ENCODE results near the gene RTN4RL1.
A peak's percentile ranks its signal among the peaks of the same experiment; 100 is the strongest.

RTN4RL1 gene

GRCh38 chr17:2054512-2055291 is 29.6 kb upstream of the RTN4RL1 start, which contains the start of gene HIC1:
TSS of gene HIC1 (plus strand) at chr17:2055103. CDS start at chr17:2056691, 1,588 bp downstream.
- peak; percentile 94 for TF ChIP-seq CTCF (IDR thresholded peaks at IDR 0.05; ENCODE audit: borderline replicate concordance, insufficient read depth, low read depth, low read length)
- peak within 1 kb of the TSS; percentile 93 for H3K4me3 ChIP-seq (ENCODE audit: low read depth, low read length)

GRCh38 chr17:2054262-2054511 is 29.1 kb upstream of the RTN4RL1 start:
- H3K4me3 ChIP-seq (ENCODE audit: low read depth, low read length): peak overlapping the region; percentile 93
- no peak for TF ChIP-seq CTCF (IDR thresholded peaks at IDR 0.05; ENCODE audit: borderline replicate concordance, insufficient read depth, low read depth, low read length)

- H3K4me3 ChIP-seq (ENCODE audit: low read depth, low read length): peak overlapping the region; percentile 93
- peak; percentile 82 for TF ChIP-seq CTCF (IDR thresholded peaks at IDR 0.05; ENCODE audit: borderline replicate concordance, insufficient read depth, low read depth, low read length)
Measured at GRCh38 chr17:2053380-2054261, 28.5 kb upstream of the RTN4RL1 start.

- no peak for TF ChIP-seq CTCF (IDR thresholded peaks at IDR 0.05; ENCODE audit: borderline replicate concordance, insufficient read depth, low read depth, low read length)
- H3K4me3 ChIP-seq (ENCODE audit: low read depth, low read length): no peak overlapping the region
Measured at GRCh38 chr17:2051933-2052559, 26.9 kb upstream of the RTN4RL1 start.

- no peak for TF ChIP-seq CTCF (IDR thresholded peaks at IDR 0.05; ENCODE audit: borderline replicate concordance, insufficient read depth, low read depth, low read length)
- H3K4me3 ChIP-seq (ENCODE audit: low read depth, low read length): peak overlapping the region; percentile 10
Measured at GRCh38 chr17:2051061-2051932, 26.2 kb upstream of the RTN4RL1 start.

- TF ChIP-seq CTCF (IDR thresholded peaks at IDR 0.05; ENCODE audit: borderline replicate concordance, insufficient read depth, low read depth, low read length): no peak
- H3K4me3 ChIP-seq (ENCODE audit: low read depth, low read length): peak overlapping the region; percentile 51
Measured at GRCh38 chr17:2050300-2051060, 25.3 kb upstream of the RTN4RL1 start.
